Neural cell (in vitro differentiated cells): ENCODE results near the gene CD180. TPM values are rescaled to one million over a fixed set of nuclear protein-coding genes. Genes with fewer than 3 reads are reported as not detected.

ENCODE experiments used
- H2AFZ ChIP-seq: fragments of 200-600, 300-800 bp; sonication (generic), shearing (Covaris generic); 2 replicates; pipeline ENCODE4 v1.6.0; 2014; ENCODE audit warnings: low read depth, mild to moderate bottlenecking, antibody characterized with exemption, low read length, moderate library complexity
- H3F3A ChIP-seq: fragments of 200-600 bp; shearing (Covaris generic); 2 replicates; pipeline ENCODE4 v1.6.1; 2016; ENCODE audit warnings: mild to moderate bottlenecking, moderate library complexity, mixed read lengths, antibody characterized with exemption, low read length; ENCODE audit not compliant: insufficient read depth, poor library complexity, severe bottlenecking
- H3K27ac ChIP-seq: fragments of 200-600, 300-800 bp; sonication (generic), shearing (Covaris generic); 2 replicates; pipeline ENCODE4 v1.5.1; 2014; ENCODE audit warnings: mild to moderate bottlenecking, low read length, moderate library complexity
- H3K27me3 ChIP-seq: fragments of 300-800, 200-600 bp; sonication (generic), shearing (Covaris generic); 2 replicates; pipeline ENCODE4 v1.6.0; 2014; ENCODE audit warnings: mild to moderate bottlenecking, low read depth, low read length, moderate library complexity; ENCODE audit not compliant: insufficient read depth
- H3K36me3 ChIP-seq: fragments of 300-800, 200-600 bp; sonication (generic), shearing (Covaris generic); 2 replicates; pipeline ENCODE4 v1.5.1; 2014; ENCODE audit warnings: mild to moderate bottlenecking, antibody characterized with exemption, low read length, moderate library complexity; ENCODE audit not compliant: insufficient read depth
- H3K4me2 ChIP-seq: fragments of 300-800, 200-600 bp; sonication (generic), shearing (Covaris generic); 2 replicates; pipeline ENCODE4 v1.6.0; 2014; ENCODE audit warnings: mild to moderate bottlenecking, low read length
- H3K4me3 ChIP-seq: fragments of 300-800, 200-600 bp; sonication (generic), shearing (Covaris generic); 2 replicates; pipeline ENCODE4 v1.5.1; 2014; ENCODE audit warnings: mild to moderate bottlenecking, low read length, moderate library complexity
- H3K79me2 ChIP-seq: fragments of 200-600 bp; shearing (Covaris generic); replicated peaks from 2 replicates; pipeline ENCODE4 v1.6.0; 2014; ENCODE audit warnings: mild to moderate bottlenecking, low read length, moderate library complexity; ENCODE audit not compliant: insufficient read depth
- H3K9ac ChIP-seq: fragments of 300-800, 200-600 bp; sonication (generic), shearing (Covaris generic); 2 replicates; pipeline ENCODE4 v1.6.1; 2016; ENCODE audit warnings: mild to moderate bottlenecking, low read length, mixed read lengths
- H3K9me2 ChIP-seq: fragments of 200-600 bp; shearing (Covaris generic); 2 replicates; pipeline ENCODE4 v1.6.1; 2016; ENCODE audit warnings: mild to moderate bottlenecking, low read length, mixed read lengths; ENCODE audit not compliant: insufficient read depth
- H3K9me3 ChIP-seq: fragments of 200-600, 300-800 bp; sonication (generic), shearing (Covaris generic); 2 replicates; pipeline ENCODE4 v1.6.1; 2016; ENCODE audit warnings: mild to moderate bottlenecking, mixed run types, low read length, moderate library complexity, mixed read lengths
- H4K20me1 ChIP-seq: fragments of 200-600 bp; shearing (Covaris generic); 2 replicates; pipeline ENCODE4 v1.6.1; 2016; ENCODE audit warnings: mild to moderate bottlenecking, mixed run types; ENCODE audit not compliant: insufficient read depth
- CTCF ChIP-seq: fragments of 450-650 bp; IDR thresholded peaks from 2 replicates; pipeline ENCODE4 v1.5.1; 2014; ENCODE audit warnings: antibody characterized with exemption, mild to moderate bottlenecking, moderate library complexity; ENCODE audit not compliant: poor library complexity, severe bottlenecking
- EP300 ChIP-seq: fragments of 450-650 bp; conservative IDR thresholded peaks from 2 replicates; pipeline ENCODE4 v1.6.1; 2014; ENCODE audit warnings: antibody characterized with exemption, mild to moderate bottlenecking, moderate library complexity; ENCODE audit not compliant: poor library complexity, severe bottlenecking
- EZH2 ChIP-seq: fragments of 200-600, 300-800 bp; shearing (Covaris generic), sonication (generic); IDR thresholded peaks from 2 replicates; pipeline ENCODE4 v1.6.1; 2014; ENCODE audit warnings: antibody characterized with exemption, low read length, borderline replicate concordance, mild to moderate bottlenecking; ENCODE audit not compliant: insufficient read depth, poor library complexity, severe bottlenecking
- MXI1 ChIP-seq: fragments of 450-650 bp; conservative IDR thresholded peaks from 2 replicates; pipeline ENCODE4 v1.6.1; 2014; ENCODE audit warnings: antibody characterized with exemption, mild to moderate bottlenecking; ENCODE audit not compliant: poor library complexity, severe bottlenecking
- POLR2AphosphoS5 ChIP-seq: IDR thresholded peaks from 2 replicates; pipeline ENCODE4 v1.6.1; 2012
- RAD21 ChIP-seq: fragments of 450-650 bp; conservative IDR thresholded peaks from 2 replicates; pipeline ENCODE4 v1.6.1; 2014; ENCODE audit warnings: antibody characterized with exemption, mild to moderate bottlenecking, moderate library complexity
- SMC3 ChIP-seq: fragments of 450-650 bp; conservative IDR thresholded peaks from 2 replicates; pipeline ENCODE4 v1.6.1; 2014; ENCODE audit warnings: antibody characterized with exemption, mild to moderate bottlenecking, moderate library complexity; ENCODE audit not compliant: poor library complexity
- TAF1 ChIP-seq: IDR thresholded peaks from 2 replicates; pipeline ENCODE4 v1.6.1; 2012; ENCODE audit warnings: low read depth
- polyA plus RNA-seq: library from polyadenylated mRNA; depleted of rRNA; stranded (reverse); fragments of >200 nt; gene quantifications from 2 replicates; pipeline ENCODE4 v1.2.3, GENCODE V29; 2014
- TF ChIP-seq, protein P1 (sequence below): IDR thresholded peaks from 2 replicates; pipeline ENCODE4 v1.6.1; 2012; ENCODE audit warnings: borderline replicate concordance

The CD180 gene
- polyA plus RNA-seq, 1 donor from 2014 or later, result not detected

DNA sequence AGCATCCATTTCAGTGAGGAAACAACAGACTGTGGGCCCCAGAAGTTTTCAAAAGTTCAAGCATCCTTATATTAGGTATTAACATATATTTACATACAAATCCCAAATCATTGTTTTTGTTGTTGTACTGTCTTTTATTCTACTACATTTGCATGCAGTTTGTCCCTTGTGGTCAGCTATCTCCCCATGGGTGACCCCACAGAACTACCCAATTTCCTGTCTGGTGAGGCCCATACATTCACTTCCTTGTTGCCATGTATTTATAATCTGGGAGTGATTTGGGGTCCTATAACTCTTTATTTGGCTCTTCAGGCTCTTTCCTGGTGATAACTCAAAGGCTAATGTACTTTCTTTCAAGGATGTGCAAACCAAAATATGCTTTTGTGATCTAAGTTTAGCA lies 3.3 kb upstream of the CD180 start:
- Histone ChIP-seq H3F3A (no peaks in the 10 kb centered on the region), H4K20me1 (no peaks in the 10 kb centered on the region), H3K9me3 (peaks cover 3% of the 10 kb centered on the region), H3K79me2 (no peaks in the 10 kb centered on the region), H3K4me2 (no peak overlapping the region), H3K27ac (no peak overlapping the region), H2AFZ (no peak overlapping the region), H3K36me3 (no peaks in the 10 kb centered on the region), H3K9me2 (no peaks in the 10 kb centered on the region), H3K9ac (no peak overlapping the region), H3K27me3 (no peaks in the 10 kb centered on the region), H3K4me3 (no peak overlapping the region)
- TF ChIP-seq SMC3 (no peak), EZH2 (no peak), MXI1 (no peak), EP300 (no peak), TAF1 (no peak), RAD21 (no peak), CTCF (no peak), POLR2AphosphoS5 (no peak)
- TF ChIP-seq, protein P1, sequence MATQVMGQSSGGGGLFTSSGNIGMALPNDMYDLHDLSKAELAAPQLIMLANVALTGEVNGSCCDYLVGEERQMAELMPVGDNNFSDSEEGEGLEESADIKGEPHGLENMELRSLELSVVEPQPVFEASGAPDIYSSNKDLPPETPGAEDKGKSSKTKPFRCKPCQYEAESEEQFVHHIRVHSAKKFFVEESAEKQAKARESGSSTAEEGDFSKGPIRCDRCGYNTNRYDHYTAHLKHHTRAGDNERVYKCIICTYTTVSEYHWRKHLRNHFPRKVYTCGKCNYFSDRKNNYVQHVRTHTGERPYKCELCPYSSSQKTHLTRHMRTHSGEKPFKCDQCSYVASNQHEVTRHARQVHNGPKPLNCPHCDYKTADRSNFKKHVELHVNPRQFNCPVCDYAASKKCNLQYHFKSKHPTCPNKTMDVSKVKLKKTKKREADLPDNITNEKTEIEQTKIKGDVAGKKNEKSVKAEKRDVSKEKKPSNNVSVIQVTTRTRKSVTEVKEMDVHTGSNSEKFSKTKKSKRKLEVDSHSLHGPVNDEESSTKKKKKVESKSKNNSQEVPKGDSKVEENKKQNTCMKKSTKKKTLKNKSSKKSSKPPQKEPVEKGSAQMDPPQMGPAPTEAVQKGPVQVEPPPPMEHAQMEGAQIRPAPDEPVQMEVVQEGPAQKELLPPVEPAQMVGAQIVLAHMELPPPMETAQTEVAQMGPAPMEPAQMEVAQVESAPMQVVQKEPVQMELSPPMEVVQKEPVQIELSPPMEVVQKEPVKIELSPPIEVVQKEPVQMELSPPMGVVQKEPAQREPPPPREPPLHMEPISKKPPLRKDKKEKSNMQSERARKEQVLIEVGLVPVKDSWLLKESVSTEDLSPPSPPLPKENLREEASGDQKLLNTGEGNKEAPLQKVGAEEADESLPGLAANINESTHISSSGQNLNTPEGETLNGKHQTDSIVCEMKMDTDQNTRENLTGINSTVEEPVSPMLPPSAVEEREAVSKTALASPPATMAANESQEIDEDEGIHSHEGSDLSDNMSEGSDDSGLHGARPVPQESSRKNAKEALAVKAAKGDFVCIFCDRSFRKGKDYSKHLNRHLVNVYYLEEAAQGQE, result no peak

- no peaks in the 10 kb centered on the region for H4K20me1 ChIP-seq
- H3K9me2 ChIP-seq, result no peaks in the 10 kb centered on the region
- no peak overlapping the region for H3K4me3 ChIP-seq
- H3F3A ChIP-seq, result no peaks in the 10 kb centered on the region
- no peak overlapping the region for H3K27ac ChIP-seq
- no peaks in the 10 kb centered on the region for H3K36me3 ChIP-seq
- no peak overlapping the region for H2AFZ ChIP-seq
- peaks cover 3% of the 10 kb centered on the region for H3K9me3 ChIP-seq
- no peaks in the 10 kb centered on the region for H3K27me3 ChIP-seq
- no peak overlapping the region for H3K4me2 ChIP-seq
- H3K9ac ChIP-seq, result no peak overlapping the region
- TF ChIP-seq, protein P1, result no peak
- TF ChIP-seq RAD21 (no peak), TAF1 (no peak), EZH2 (no peak), CTCF (no peak), POLR2AphosphoS5 (no peak), MXI1 (no peak), SMC3 (no peak), EP300 (no peak)
- no peaks in the 10 kb centered on the region for H3K79me2 ChIP-seq
Measured at GRCh38 chr5:67198917-67199316, 2.3 kb upstream of the CD180 start.
